GM21786 (cell line): ENCODE data around the gene S100A3.
"Not testable (repeated sequence)": the region's sequence is repeated elsewhere in the genome, so short reads cannot be mapped to it uniquely, and the experiment has no call there.

Source experiments
- ATAC-seq: cut with Tn5 transposase; IDR thresholded peaks from one replicate; pipeline ENCODE4 v1.9.1; 2021; ENCODE audit not compliant: unreplicated experiment

Gene S100A3

GRCh38 chr1:153536012-153536670 is 12.9 kb downstream of the S100A3 start:
- no peak for ATAC-seq

- ATAC-seq: no peak
Observed at GRCh38 chr1:153535242-153536011, 13.6 kb downstream of the S100A3 start, which contains the start of gene S100A6. S100A6 (minus strand) TSS chr1:153535991; CDS start chr1:153535339, 652 bp downstream.

GRCh38 chr1:153534925-153535241 is 14.2 kb downstream of the S100A3 start:
- ATAC-seq: no peak

DNA sequence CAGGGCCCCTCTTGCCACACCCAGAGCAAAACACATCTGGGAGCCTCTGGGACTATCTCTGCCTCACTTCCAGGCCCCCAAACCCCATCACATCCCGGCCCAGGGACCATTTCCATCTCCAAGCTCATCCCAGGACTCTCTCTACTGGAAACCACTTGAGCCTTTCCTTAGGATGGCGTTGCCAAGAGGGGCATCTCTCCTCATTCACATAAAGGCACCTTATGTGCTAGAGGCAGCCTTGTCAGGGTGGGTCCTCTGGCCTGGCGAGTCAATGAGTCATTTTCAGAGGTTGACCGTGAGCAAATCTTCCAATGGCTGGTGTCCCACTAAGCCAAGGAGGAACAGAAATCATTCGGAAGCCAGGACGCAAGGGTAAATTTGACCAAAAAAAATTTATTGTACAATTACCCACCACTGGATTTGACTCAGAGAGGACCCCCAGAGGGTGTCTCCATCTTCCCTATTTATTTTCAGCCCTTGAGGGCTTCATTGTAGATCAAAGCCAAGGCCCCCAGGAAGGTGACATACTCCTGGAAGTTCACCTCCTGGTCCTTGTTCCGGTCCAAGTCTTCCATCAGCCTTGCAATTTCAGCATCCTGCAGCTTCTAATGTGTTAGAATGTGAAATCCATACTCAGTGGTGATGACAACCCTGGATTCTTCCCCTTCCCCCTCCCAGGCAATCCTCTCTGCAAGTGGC is 14.7 kb downstream of the S100A3 start:
- no peak for ATAC-seq

DNA sequence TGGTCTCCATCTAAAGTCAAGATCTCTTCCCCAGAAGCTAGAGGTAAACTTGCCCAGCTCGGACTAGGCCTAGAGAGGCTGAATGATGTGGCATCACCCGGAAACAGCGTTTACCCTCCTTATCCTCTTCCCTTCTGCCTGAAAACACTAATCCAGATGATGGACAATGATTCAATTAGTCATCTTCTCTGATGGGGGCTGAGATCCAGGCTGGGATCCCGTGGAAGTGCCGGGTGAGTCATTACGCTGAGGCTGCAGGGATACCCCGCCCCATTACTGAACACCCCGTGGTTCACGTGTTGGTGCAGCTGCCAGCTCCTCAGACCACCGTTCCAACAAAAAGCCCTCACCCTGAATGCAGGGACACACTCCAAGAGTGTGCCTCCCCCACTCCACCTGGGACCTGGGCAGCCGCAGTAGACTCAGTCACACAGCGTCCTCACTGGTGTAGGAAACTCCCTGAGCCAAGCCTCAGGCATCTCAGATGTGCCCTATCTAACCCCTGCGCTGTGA is 15.3 kb downstream of the S100A3 start:
- ATAC-seq: no peak

DNA sequence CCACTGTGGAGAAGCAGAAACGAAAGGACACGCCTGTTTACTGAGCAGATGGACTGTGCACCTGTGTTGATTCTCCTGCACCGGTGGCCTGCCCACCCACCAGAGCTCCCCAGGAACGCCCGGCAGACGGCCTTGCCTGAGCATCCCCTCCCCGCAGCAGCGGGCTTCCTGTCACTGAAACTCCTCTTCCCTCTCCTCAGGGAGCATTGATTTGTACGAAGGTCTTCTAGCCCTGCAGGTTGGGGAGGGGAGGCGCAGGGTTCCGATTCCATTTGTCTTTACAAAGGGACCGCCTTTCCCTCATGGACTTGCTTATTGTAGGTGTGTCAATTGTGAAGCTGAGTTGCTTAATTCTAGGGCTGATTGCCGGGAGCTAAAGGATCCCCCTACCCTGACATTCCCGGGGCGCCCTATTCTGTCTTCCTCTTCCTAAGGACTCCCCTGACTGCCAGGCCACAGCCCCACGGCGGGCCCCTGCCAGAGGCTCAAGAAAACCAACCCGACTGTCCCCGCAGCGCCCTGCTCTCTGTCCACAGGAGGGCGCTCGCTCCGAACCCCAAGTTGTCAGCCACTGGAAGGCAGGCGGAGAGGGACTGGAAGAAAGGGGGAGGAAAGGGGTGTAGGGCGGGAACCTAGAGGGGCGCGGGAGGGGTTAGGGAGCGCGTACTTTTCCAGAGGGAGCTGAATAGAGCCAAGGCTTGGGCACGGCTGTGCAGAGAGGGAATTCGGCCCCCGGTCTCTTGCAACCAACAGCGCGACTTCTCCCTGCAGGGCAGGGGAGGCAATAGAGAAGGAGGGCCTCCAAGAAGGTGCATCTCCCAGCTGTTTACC is 16.1 kb downstream of the S100A3 start:
- no peak for ATAC-seq

DNA sequence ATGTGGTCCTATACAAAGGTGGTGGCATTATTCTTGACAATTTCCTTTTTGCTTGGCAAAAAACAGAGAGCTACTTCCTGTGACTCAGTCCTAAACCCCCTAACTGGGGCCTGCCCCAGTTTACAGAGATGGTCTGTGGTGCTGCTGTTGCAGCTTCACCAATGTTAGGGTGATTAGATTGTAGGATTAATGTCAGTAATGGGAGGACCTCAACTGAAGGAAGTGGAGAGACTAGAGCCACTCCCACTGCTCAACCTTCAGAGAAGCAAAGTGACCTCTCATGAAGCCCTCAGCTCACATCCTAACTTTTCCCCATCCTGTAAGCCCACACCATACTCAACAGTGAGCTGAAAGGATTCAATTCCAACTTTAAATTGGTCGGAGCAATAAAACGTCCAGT is 16.9 kb downstream of the S100A3 start:
- ATAC-seq: no peak

GRCh38 chr1:153531638-153532037 is 17.4 kb downstream of the S100A3 start:
- no peak for ATAC-seq

DNA sequence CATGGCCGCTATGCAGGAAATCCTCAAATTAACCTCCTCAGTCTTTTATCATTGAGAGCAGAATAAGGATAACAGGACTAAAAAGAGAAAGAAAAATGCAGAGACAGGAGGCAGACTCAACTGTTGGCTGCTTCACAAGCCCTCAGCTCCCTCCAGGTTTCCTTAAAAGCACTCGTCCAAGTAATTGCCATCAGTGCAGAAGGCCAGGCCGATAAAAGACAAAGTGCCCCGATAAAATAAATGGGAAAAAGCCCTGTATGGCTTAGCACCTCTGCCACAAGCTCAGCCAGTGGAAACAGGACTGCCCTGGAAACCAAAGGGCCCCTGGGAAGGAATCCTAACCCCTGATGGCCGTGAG is 21.4 kb downstream of the S100A3 start:
- ATAC-seq: no peak

GRCh38 chr1:153527023-153527682 is 21.9 kb downstream of the S100A3 start:
- no peak for ATAC-seq

DNA sequence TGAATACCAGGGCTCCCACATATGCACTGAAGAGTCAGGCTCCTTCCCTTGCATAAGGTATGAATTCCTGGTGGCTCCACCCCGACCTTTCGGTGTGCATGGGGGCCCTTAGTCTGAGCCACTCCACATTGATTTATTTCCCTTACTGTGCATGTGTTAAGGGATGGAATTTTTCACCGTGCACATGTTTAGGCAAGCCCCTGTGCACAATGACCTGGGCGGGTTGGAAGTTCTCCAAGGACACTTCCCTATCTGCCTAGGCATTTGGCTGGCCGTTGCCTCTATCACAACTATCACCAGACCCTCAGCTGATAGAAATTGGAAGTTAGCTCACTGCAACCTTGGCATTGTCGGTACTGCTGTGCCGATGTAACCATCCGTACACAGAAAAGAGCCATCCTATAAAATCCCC is 22.9 kb downstream of the S100A3 start:
- ATAC-seq: no peak

- ATAC-seq: no peak
Observed at GRCh38 chr1:153525088-153525728, 23.9 kb downstream of the S100A3 start.

- ATAC-seq: not testable (repeated sequence)
Observed at GRCh38 chr1:153522353-153523048, 26.6 kb downstream of the S100A3 start.

DNA sequence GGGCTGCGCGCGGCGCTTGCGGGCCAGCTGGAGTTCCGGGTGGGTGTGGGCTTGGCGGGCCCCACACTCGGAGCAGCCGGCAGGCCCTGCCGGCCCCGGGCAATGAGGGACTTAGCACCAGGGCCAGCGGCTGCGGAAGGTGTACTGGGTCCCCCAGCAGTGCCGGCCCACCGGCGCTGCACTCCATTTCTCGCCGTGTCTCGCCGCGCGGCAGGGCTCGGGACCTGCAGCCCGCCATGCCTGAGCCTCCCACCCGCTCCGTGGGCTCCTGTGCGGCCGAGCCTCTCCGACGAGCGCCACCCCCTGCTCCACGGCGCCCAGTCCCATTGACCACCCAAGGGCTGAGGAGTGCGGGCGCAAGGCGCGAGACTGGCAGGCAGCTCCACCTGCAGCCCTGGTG is 27.2 kb downstream of the S100A3 start:
- ATAC-seq: not testable (repeated sequence)

DNA sequence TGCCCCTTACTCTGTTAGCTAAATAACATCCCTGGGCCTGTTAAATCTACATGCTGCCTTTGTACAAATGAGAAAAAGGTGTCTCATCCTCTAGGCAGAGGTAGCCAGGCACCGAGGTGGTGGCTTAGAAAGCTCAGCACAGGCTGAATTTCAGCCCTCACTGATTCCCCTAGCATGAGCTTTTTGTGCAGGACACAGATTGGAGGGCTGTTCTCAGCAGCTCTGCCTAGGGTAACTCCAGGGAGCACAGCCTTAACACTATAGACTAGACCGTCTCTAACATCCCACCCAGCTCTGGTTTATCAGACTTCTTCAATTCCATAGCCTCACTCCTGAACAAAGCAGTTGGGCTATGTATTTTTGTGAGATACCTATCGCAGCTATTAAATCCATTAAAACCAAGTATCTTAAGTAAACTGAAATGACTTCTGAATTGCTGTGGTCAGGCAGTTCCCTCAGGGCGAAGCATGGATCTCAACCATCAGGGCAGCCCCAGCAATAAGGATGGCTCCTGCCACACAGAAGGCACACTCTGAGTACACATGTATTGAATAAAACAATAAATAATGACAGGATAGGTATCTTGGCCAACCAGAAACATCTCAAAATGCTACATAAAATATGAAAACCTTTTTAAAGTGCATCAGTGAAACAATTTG is 28.1 kb downstream of the S100A3 start:
- no peak for ATAC-seq

DNA sequence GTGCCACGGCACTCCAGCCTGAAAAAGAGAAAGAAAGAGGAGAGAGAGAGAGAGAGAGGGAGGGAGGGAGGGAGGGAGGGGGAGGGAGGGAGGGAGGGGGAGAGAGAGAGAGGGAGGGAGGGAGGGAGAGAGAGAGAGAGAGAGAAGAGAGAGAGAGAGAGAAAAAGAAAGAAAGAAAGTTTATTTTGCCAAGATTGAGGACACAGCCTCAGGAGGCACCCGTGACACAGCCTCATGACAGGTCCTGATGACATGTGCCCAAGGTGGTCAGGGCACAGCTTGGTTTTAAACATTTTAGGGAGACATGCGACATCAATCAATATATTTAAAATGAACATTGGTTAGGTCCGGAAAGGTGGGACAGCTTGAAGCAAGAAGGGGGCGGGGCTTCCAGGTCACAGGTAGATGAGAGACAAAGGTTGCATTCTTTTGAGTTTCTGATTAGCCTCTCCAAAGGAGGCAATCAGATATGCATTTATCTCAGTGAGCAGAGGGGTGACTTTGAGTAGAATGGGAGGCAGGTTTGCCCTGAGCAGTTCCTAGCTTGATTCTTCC is 28.8 kb downstream of the S100A3 start:
- ATAC-seq: not testable (repeated sequence)

- no peak for ATAC-seq
Observed at GRCh38 chr1:153519242-153519641, 29.8 kb downstream of the S100A3 start.
